AG04449 (cell line): ENCODE data around the gene KCNK15.

Experiments
- CTCF ChIA-PET: fragments of 350-600 bp; formaldehyde crosslinking; extraction: SDS; loops from one replicate; lab custom pipeline; 2021; ENCODE audit warnings: antibody characterized with exemption; lab: Yijun Ruan, JAX
- POLR2A ChIA-PET: fragments of 400-600, 350-600 bp; formaldehyde crosslinking; extraction: SDS; loops from one replicate; lab custom pipeline; 2020; ENCODE audit warnings: antibody characterized with exemption, inconsistent platforms; lab: Yijun Ruan, JAX
- DNase-seq: peaks from one replicate; pipeline ENCODE4 v3.0.0-alpha.2; 2010; ENCODE audit warnings: low read depth, low spot score
- H3K4me3 ChIP-seq: 2 replicates; pipeline ENCODE4 v1.5.1; 2011; ENCODE audit warnings: low read depth, mild to moderate bottlenecking, control low read depth, low read length
- TF ChIP-seq, protein P1 (sequence below): IDR thresholded peaks from one replicate; pipeline ENCODE4 v1.5.1; 2011; ENCODE audit warnings: mild to moderate bottlenecking, moderate library complexity, low read length, control low read depth, inconsistent platforms; ENCODE audit not compliant: insufficient read depth; ENCODE audit errors: missing control alignments

KCNK15 gene

DNA sequence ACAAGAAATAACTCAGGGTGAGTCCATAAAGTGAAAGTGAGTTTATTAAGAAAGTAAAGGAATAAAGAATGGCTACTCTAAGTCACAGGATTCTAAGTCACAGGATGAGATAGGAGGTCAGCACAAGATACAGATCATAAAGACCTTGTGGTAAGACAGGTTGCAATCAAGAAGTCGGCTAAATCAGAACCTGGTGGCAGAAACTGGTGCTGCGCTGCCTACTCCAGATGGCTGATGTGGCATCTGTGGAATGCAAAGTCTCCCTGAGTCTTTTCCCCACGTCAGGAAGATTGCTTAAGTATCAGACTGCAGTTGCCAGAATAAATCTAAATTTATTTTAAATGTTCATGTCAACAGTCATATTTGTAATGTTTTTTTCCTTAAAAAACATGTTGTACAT lies 10.7 kb upstream of the KCNK15 start:
- TF ChIP-seq, protein P1, sequence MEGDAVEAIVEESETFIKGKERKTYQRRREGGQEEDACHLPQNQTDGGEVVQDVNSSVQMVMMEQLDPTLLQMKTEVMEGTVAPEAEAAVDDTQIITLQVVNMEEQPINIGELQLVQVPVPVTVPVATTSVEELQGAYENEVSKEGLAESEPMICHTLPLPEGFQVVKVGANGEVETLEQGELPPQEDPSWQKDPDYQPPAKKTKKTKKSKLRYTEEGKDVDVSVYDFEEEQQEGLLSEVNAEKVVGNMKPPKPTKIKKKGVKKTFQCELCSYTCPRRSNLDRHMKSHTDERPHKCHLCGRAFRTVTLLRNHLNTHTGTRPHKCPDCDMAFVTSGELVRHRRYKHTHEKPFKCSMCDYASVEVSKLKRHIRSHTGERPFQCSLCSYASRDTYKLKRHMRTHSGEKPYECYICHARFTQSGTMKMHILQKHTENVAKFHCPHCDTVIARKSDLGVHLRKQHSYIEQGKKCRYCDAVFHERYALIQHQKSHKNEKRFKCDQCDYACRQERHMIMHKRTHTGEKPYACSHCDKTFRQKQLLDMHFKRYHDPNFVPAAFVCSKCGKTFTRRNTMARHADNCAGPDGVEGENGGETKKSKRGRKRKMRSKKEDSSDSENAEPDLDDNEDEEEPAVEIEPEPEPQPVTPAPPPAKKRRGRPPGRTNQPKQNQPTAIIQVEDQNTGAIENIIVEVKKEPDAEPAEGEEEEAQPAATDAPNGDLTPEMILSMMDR: peak; percentile 44
- POLR2A ChIA-PET: no interaction called here
- CTCF ChIA-PET: interaction anchor here (0.6 to 21.9 kb wide), 11 partner anchors 9 to 140 kb away, joined by 3 to 801 read pairs (median 4); no protein-coding TSS in a partner anchor
- no peak overlapping the region for H3K4me3 ChIP-seq
- no peak for DNase-seq

DNA sequence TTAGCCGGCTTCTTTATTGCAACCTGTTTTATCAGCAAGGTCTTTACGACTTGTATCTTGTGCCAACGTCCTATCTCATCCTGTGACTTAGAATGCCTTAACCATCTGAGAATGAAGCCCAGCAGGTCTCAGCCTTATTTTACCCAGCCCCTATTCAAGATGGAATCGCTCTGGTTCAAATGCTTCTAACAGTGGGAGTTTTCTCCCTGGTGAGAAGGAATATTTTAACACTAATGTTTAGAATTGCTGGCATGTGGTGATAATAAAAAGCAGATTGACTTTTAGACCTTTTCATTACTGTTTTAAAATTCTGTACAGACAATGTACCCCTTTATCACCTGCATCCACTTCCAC lies 9.9 kb upstream of the KCNK15 start:
- ChIA-PET CTCF (interaction anchor here (0.6 to 21.9 kb wide), 6 partner anchors 8 to 131 kb away, joined by 3 to 801 read pairs (median 8); no protein-coding TSS in a partner anchor), POLR2A (no interaction called here)
- TF ChIP-seq, protein P1: no peak
- no peak overlapping the region for H3K4me3 ChIP-seq
- DNase-seq: no peak

DNA sequence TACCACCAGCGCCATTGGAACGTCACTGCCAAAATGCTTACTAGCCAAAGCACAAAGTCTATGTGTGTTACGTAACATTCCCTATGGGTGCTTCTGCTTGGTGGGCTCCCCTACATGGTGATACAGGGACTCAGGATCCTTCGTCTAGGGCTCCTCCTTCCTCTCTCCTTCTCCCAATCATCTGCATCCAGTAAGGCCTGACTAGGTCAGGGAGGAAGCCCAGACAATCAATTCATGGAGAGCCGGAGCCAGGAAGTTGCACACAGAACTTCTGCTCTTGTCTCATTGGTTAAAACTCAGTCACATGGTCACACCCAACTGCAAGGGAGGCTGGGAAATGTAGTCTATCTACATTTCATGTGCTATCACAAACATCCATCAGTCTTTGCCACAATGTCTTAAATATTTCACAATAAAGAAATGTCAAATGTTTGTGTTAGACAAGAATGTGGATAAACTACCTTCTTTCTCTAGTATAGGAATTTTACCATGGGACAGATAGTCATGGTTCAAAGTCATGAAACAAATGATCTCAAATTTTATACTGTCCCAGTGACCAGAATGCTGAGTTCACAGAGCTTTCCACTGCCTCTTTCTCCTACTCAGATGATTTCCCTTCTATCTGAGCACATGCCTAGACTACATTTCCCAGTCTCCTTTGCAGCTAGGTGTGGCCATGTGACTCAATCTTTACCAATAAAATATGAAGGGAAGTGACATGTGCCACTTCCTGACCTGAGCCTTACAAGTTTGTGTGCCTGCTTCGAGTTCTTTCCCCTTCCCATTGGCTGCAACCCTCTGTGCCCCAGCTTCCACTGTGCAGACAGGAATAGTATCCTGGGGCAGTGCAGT lies 9.3 kb upstream of the KCNK15 start:
- no peak for DNase-seq
- no peak overlapping the region for H3K4me3 ChIP-seq
- POLR2A ChIA-PET: no interaction called here
- CTCF ChIA-PET: interaction anchor here (0.7 to 15.2 kb wide), 4 partner anchors 9 to 52 kb away, joined by 3 to 169 read pairs (median 28); partner anchors contain the start of gene KCNK15
- TF ChIP-seq, protein P1: peak; percentile 18

DNA sequence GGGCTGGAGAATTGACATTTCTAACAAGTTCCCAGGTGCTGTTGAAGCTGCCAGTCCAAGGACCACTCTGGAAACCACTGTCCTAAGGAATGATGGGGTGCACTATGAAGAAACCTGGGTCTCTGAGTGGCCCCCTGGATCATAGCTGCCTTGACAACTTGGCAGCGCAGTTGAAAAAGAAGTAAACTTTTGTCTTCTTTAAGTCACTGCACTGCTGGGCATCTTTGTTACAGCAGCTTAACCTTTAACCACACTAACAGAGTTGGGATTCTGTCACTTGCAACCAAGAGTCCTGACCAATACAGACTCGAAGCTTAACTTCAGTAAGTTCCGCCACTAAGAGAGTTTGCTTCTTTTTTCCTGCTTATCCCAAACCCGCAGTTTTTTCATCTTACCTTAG lies 8.5 kb upstream of the KCNK15 start:
- TF ChIP-seq, protein P1: no peak
- CTCF ChIA-PET: interaction anchor here (1.9 to 15.2 kb wide), 3 partner anchors 10 to 53 kb away, joined by 8 to 169 read pairs (median 48); partner anchors contain the start of gene KCNK15
- DNase-seq: no peak
- no peak overlapping the region for H3K4me3 ChIP-seq
- POLR2A ChIA-PET: no interaction called here

DNA sequence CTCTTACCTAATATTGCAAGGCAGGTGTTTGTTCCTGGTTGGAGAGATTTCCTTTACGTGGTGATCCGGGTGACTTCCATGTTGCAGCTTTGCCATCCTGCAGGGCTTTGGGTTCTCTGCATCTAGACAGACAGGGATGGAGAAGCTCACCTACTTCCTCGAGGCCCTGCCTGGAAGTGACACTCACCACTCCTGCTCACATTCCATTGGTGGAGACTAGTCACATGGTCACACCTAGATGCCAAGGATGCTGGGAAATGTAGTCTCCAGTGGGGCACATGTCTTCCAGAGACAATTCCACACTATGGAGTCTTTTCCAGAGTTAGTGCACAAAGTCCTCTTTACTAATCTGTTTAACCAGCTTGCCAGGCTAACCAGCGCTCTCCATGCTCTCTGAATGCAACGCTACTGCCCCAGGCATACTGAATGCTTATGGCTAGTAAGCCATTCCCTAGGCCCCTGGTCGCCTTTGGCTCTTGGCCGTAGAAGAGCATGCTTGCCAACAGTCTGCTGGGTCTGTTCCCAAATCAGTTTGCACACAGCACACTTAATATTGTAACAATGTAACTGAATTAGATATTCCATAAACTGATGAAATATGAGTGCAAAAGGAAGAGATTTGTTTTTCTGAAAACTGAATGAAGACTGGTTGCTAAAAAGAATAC lies 6.7 kb upstream of the KCNK15 start:
- TF ChIP-seq, protein P1: no peak
- ChIA-PET CTCF (interaction anchor here (0.9 to 15.2 kb wide), 5 partner anchors 9 to 149 kb away, joined by 3 to 169 read pairs (median 8); partner anchors contain the start of gene KCNK15), POLR2A (no interaction called here)
- DNase-seq: no peak
- no peak overlapping the region for H3K4me3 ChIP-seq

DNA sequence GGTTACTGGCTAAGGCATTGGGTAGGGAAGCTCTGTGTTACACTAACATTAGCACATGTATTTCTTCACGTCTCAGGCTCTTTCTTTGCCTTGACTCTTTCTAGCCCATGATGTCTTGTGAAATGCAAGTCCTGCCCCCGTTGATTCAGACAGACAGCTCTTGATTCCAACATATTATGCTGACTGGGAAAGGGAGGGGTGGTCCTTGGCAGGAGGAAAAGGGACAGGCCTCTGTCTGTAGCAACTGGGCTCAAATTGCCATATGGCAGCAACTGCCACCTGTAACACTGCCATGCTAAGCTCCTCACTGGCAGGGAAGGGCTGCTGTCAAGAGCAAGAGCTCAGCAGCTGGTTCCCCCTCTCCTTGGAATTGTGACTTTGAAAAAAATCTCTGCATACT lies 5.7 kb upstream of the KCNK15 start:
- POLR2A ChIA-PET: no interaction called here
- TF ChIP-seq, protein P1: no peak
- H3K4me3 ChIP-seq: no peak overlapping the region
- CTCF ChIA-PET: interaction anchor here (0.7 to 15.2 kb wide), 4 partner anchors 8 to 56 kb away, joined by 3 to 169 read pairs (median 26); partner anchors contain the start of gene KCNK15
- no peak for DNase-seq
